DND-41 (cell line): ENCODE data around the gene CACNA2D3.

Experiments
- EZH2 ChIP-seq: IDR thresholded peaks from 3 replicates; pipeline ENCODE4 v1.6.1; 2012; ENCODE audit warnings: borderline replicate concordance, low read depth, mild to moderate bottlenecking, moderate library complexity, low read length, inconsistent platforms; ENCODE audit not compliant: severe bottlenecking
- TF ChIP-seq, protein P1 (sequence below): IDR thresholded peaks from 2 replicates; pipeline ENCODE4 v1.5.1; 2012; ENCODE audit warnings: borderline replicate concordance, low read length, moderate library complexity, mild to moderate bottlenecking; ENCODE audit not compliant: poor library complexity, severe bottlenecking; ENCODE audit errors: extremely low read depth

DNA sequence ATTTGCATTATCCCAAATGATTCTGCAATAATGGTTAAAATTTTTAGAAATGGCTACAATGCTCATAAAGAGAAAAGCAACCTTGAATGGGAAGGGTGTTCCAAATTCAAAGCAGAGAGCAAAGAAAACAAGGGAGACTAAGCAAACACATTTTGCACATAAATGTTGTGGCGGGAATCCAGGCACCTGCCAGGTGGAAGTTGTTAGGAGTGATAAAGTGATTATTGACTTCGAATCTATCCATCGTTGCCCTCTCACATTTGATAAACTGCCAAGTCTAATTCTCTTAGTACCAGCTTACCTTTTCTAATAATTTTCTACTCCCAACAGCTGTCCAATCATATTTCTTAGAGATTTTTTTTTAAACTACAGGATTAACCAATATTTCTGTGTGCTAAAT is 244.5 kb downstream of the CACNA2D3 start:
- TF ChIP-seq, protein P1, sequence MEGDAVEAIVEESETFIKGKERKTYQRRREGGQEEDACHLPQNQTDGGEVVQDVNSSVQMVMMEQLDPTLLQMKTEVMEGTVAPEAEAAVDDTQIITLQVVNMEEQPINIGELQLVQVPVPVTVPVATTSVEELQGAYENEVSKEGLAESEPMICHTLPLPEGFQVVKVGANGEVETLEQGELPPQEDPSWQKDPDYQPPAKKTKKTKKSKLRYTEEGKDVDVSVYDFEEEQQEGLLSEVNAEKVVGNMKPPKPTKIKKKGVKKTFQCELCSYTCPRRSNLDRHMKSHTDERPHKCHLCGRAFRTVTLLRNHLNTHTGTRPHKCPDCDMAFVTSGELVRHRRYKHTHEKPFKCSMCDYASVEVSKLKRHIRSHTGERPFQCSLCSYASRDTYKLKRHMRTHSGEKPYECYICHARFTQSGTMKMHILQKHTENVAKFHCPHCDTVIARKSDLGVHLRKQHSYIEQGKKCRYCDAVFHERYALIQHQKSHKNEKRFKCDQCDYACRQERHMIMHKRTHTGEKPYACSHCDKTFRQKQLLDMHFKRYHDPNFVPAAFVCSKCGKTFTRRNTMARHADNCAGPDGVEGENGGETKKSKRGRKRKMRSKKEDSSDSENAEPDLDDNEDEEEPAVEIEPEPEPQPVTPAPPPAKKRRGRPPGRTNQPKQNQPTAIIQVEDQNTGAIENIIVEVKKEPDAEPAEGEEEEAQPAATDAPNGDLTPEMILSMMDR: no peak
- TF ChIP-seq EZH2: no peak
